Measurements from ENCODE around the gene AAMDC. TPM values are rescaled to one million over a fixed set of nuclear protein-coding genes. Genes with fewer than 3 reads are reported as not detected.
"Not testable (repeated sequence)": the region's sequence is repeated elsewhere in the genome, so short reads cannot be mapped to it uniquely, and the experiment has no call there.

Gene AAMDC
- total and polyA plus RNA-seq, 9 donors, result 21.8 to 77.6 (median 40.6) TPM

GRCh38 chr11:77874206-77874605 lies 53.3 kb downstream of the AAMDC start:
- peaks cover 2% of the 10 kb centered on the region for H3K36me3 ChIP-seq
- H3K9me3 ChIP-seq, result no peaks in the 10 kb centered on the region
- 93 to 96% (median 93%) methylated on average over 3 of the region's 3 CpGs for WGBS, 3 donors
- no peak for DNase-seq
- no peak overlapping the region for H3K4me3 ChIP-seq
- TF ChIP-seq POLR2A (IDR thresholded peaks at IDR 0.05) (no peak), CTCF (IDR thresholded peaks at IDR 0.05) (no peak), EP300 (IDR thresholded peaks at IDR 0.05) (no peak)
- H3K27me3 ChIP-seq, result no peaks in the 10 kb centered on the region
- intact Hi-C loops (cut with DNase I), result no loop called here
- H3K27ac ChIP-seq, result no peak overlapping the region
- H3K4me1 ChIP-seq (ENCODE audit: insufficient read depth), result peaks cover 6% of the 10 kb centered on the region

GRCh38 chr11:77876045-77876444 lies 55.1 kb downstream of the AAMDC start:
- no peak for DNase-seq
- Histone ChIP-seq H3K4me3 (no peak overlapping the region), H3K9me3 (no peaks in the 10 kb centered on the region), H3K4me1 (ENCODE audit: insufficient read depth) (peaks cover 6% of the 10 kb centered on the region), H3K36me3 (no peaks in the 10 kb centered on the region), H3K27me3 (no peaks in the 10 kb centered on the region), H3K27ac (no peak overlapping the region)
- intact Hi-C loops (cut with DNase I), result no loop called here
- TF ChIP-seq POLR2A (IDR thresholded peaks at IDR 0.05), result no peak
- TF ChIP-seq CTCF (IDR thresholded peaks at IDR 0.05), result no peak
- no peak for TF ChIP-seq EP300 (IDR thresholded peaks at IDR 0.05)
- 76 to 79% (median 79%) methylated on average over 3 of the region's 3 CpGs for WGBS, 3 donors

GRCh38 chr11:77878247-77878646 lies 57.3 kb downstream of the AAMDC start:
- H3K36me3 ChIP-seq; H3K4me3 ChIP-seq; H3K27ac ChIP-seq; H3K27me3 ChIP-seq; H3K4me1 ChIP-seq (ENCODE audit: insufficient read depth); intact Hi-C loops (cut with DNase I); H3K9me3 ChIP-seq: not testable (repeated sequence)
- WGBS, 3 donors, result 6 to 17% (median 14%) methylated on average over 4 of the region's 4 CpGs
- DNase-seq, result peak in 2 of 5 donors; percentile 37 to 46

GRCh38 chr11:77879218-77879617 lies 58.3 kb downstream of the AAMDC start:
- no peak overlapping the region for H3K27ac ChIP-seq

GRCh38 chr11:77882396-77882795 lies 61.5 kb downstream of the AAMDC start:
- intact Hi-C loops (cut with DNase I), result no loop called here
- no peaks in the 10 kb centered on the region for H3K36me3 ChIP-seq
- no peak for TF ChIP-seq POLR2A (IDR thresholded peaks at IDR 0.05)
- TF ChIP-seq CTCF (IDR thresholded peaks at IDR 0.05), result no peak
- TF ChIP-seq EP300 (IDR thresholded peaks at IDR 0.05), result no peak

More at GRCh38 chr11:77879218-77879617, 58.3 kb downstream of the AAMDC start:
- Histone ChIP-seq H3K27me3 (no peaks in the 10 kb centered on the region), H3K36me3 (no peaks in the 10 kb centered on the region), H3K4me1 (ENCODE audit: insufficient read depth) (peaks cover 6% of the 10 kb centered on the region), H3K9me3 (no peaks in the 10 kb centered on the region), H3K4me3 (no peak overlapping the region)
- no peak for TF ChIP-seq POLR2A (IDR thresholded peaks at IDR 0.05)
- intact Hi-C loops (cut with DNase I), result no loop called here
- 71 to 85% (median 76%) methylated on average over 3 of the region's 3 CpGs for WGBS, 3 donors
- DNase-seq, result peak; percentile 50 to 74 (median 67)

More at GRCh38 chr11:77882396-77882795, 61.5 kb downstream of the AAMDC start:
- Histone ChIP-seq H3K9me3 (no peaks in the 10 kb centered on the region), H3K27ac (no peak overlapping the region), H3K4me1 (ENCODE audit: insufficient read depth) (peaks cover 6% of the 10 kb centered on the region), H3K4me3 (no peak overlapping the region), H3K27me3 (no peaks in the 10 kb centered on the region)
- DNase-seq, result no peak
- WGBS, 3 donors, result 32 to 43% (median 40%) methylated on average over 3 of the region's 3 CpGs
